Right hindlimb (tissue), 1 donor: Measurements from ENCODE around the gene DISP3.

Experiments used
- DNase-seq: peaks from one replicate; pipeline ENCODE4 v3.0.0-alpha.2; 2018

DISP3 gene

GRCh38 chr1:11585389-11585788 is 106.4 kb downstream of the DISP3 start:
- no peak for DNase-seq
